ENCODE results near the gene DUOXA2.
A peak's percentile ranks its signal among the peaks of the same experiment; 100 is the strongest.
"Not testable (repeated sequence)": the region's sequence is repeated elsewhere in the genome, so short reads cannot be mapped to it uniquely, and the experiment has no call there.

DUOXA2 gene

GRCh38 chr15:45097466-45097865, 16.7 kb upstream of the DUOXA2 start:
- no peak for DNase-seq

GRCh38 chr15:45099549-45100165, 14.5 kb upstream of the DUOXA2 start:
- no peak for DNase-seq

- DNase-seq = peak in 1 of 3 experiments; percentile 8
These were observed 13.1 kb upstream of the DUOXA2 start for GRCh38 chr15:45100884-45101625.

GRCh38 chr15:45101749-45102148, 12.4 kb upstream of the DUOXA2 start:
- DNase-seq = no peak

- DNase-seq = no peak
These were observed 11.9 kb upstream of the DUOXA2 start for GRCh38 chr15:45102226-45102625.

DNA sequence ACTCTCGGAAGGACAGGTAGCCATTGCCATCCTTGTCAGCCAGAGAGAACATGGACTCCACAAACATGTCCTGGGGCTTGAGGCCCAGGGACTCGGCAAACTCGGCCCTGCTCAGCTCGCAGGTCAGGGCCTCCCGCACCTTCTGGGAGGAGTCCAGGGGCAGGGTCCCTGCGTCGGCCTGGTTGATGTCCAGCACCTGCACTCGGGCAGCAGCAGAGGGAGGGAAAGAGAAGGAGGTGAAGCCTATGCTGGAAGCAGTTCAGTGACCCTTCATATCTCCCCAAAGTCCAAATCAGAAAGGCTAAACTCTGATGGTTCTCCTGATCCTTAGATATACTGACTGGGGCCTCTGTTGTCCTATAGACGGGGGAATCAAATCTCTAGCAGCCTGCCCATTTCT, 10.0 kb upstream of the DUOXA2 start:
- not testable (repeated sequence) for DNase-seq

DNA sequence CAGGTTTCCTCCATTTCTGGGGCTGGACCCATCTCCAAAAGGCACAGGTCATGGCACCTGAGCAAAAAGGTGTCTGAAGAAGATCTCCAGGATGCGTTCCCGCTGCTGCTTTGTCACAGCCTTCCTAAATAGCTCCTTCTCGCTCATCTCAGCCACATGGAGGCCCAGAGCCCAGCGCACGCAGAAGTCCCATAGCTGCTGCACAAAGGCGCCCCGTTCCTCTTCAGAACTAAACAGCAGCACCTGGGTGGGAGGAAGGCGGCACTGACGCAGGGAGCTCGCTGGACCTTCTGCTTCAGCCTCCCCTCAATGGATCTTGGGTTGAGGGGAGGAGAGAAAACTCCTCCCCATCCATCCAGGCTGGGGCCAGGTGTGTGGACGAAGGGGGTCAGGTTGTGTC, 8.5 kb upstream of the DUOXA2 start:
- DNase-seq = no peak

- DNase-seq = no peak
These were observed 7.9 kb upstream of the DUOXA2 start for GRCh38 chr15:45106002-45106790.

DNA sequence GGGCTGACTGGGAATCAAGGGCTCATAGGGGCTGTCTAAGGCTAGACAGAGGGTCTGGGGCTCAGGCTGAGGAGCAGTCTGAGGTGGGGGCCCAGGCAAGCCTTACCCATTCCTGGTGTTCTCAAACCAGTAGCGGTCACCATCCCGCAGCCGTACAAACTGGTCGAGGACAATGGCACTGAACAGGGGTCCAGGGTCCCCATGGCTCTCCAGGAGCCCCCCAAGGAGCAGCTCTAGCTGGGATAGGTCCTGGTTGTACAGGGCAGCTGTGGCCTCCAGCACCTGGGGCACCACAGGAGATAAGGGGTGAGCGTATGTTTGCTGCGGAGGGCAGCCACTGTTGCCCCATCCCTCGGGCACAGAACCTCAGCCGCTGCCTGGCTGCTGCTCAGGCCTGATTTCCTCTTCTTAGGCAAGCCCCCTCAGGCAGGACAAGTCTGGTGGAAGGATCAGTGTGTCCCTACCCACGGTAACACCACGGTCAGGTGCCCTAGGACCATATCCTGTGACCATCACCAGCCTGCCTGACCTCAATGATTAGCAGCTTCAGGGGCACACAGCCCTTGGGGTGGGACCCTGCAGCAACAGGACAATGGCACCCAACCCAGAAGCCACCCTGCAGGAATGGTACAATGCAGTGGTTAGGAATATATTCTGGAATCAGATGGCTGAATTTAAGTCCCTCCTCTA, 6.0 kb upstream of the DUOXA2 start:
- DNase-seq = no peak

GRCh38 chr15:45110256-45110820, 3.8 kb upstream of the DUOXA2 start:
- no peak for DNase-seq

GRCh38 chr15:45111390-45112142, 2.6 kb upstream of the DUOXA2 start:
- DNase-seq = no peak

- DNase-seq = peak in 1 of 3 experiments; percentile 25
These were observed 2.0 kb upstream of the DUOXA2 start for GRCh38 chr15:45112143-45112590.

- DNase-seq = peak in 2 of 3 experiments; percentile 25 to 43
These were observed 1.3 kb upstream of the DUOXA2 start for GRCh38 chr15:45112591-45113379.

GRCh38 chr15:45113380-45113990, 641 bp upstream of the DUOXA2 start:
- DNase-seq = peak in 1 of 3 experiments; percentile 11

GRCh38 chr15:45114751-45115085, 592 bp downstream of the DUOXA2 start:
- DNase-seq = no peak

GRCh38 chr15:45115312-45115820, 1.2 kb downstream of the DUOXA2 start:
- no peak for DNase-seq

DNA sequence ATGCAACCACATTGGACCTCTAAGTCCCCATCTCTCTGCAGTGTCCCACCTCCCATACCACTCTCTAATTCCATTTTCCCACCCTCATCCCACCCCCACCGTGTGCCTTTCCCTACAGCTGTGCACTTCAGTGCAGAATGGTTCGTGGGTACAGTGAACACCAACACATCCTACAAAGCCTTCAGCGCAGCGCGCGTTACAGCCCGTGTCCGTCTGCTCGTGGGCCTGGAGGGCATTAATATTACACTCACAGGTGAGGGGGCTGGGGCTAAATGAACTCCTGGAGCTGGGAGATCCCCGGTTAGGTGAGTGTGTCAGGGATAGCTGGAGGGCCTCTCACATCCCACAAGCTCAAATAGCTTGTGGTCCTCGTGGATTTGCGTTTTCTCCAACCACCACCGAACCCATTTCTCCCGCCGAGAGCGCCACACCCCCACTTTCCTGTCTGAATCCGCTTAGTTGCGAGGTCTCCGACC, 1.9 kb downstream of the DUOXA2 start:
- no peak for DNase-seq

DNA sequence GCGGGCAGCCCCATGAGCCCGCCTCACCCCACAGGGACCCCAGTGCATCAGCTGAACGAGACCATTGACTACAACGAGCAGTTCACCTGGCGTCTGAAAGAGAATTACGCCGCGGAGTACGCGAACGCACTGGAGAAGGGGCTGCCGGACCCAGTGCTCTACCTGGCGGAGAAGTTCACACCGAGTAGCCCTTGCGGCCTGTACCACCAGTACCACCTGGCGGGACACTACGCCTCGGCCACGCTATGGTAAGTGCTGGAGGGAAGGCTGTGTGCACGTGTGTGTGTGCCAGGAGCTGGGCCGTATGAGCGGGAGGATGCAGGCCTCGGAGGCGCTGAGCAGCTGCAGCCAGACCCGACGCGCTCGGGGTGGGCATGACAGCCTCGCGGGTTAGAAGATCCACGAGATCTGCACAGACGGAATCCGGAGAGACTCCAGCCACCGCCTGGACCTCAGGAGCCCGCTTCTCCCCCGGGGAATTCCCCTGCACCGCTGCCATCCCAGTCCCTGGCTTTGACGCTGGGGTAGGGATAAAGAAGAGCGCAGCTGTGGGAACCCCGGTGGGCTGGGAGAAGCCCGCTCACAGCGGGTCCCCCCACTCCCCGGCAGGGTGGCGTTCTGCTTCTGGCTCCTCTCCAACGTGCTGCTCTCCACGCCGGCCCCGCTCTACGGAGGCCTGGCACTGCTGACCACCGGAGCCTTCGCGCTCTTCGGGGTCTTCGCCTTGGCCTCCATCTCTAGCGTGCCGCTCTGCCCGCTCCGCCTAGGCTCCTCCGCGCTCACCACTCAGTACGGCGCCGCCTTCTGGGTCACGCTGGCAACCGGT, 2.6 kb downstream of the DUOXA2 start:
- DNase-seq = no peak

All from NCI-H1417 (cell line).